ENCODE data around the gene ZNF512B.

Gene ZNF512B

DNA sequence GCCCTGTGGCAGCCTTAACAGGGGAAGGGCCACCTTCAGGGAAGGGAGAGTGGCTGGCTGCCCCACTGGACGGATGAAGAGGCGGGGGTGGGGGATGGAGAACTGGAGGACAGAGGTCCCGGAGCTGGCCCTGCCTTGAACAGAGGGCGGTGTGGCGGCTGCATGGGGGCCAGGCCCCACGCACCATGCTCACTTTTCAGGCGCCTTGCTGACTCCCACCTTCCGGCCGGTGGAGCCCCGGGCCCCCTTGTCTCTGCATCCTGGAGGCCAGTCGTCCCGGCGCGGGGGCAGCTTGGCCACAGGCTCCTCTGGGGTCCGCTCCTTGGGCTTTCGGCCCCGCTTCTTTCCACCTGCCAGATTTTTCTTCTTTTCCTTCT, 10.0 kb downstream of the ZNF512B start:
- Histone ChIP-seq H3K36me3 (replicated peaks; ENCODE audit: low read depth, low read length) (peaks cover 12% of the 10 kb centered on the region), H3K79me2 (ENCODE audit: low read length) (peaks cover 15% of the 10 kb centered on the region), H2AFZ (ENCODE audit: low read depth, low read length) (no peak overlapping the region), H3K4me2 (ENCODE audit: low read length) (no peak overlapping the region), H3K27ac (ENCODE audit: low read length) (no peak overlapping the region), H3K9me3 (ENCODE audit: insufficient read depth, low read length) (no peaks in the 10 kb centered on the region), H4K20me1 (ENCODE audit: insufficient read depth, low read length) (peaks cover 1% of the 10 kb centered on the region), H3K4me1 (ENCODE audit: low read length) (peaks cover 15% of the 10 kb centered on the region), H3K9ac (ENCODE audit: low read length) (no peak overlapping the region), H3K27me3 (ENCODE audit: low read depth, low read length) (no peaks in the 10 kb centered on the region), H3K4me3 (ENCODE audit: low read length) (no peak overlapping the region)
- TF ChIP-seq CTCF (IDR thresholded peaks at IDR 0.05; ENCODE audit: low read depth, low read length) (no peak), EZH2phosphoT487 (IDR thresholded peaks at IDR 0.05; ENCODE audit: low read depth) (no peak)

DNA sequence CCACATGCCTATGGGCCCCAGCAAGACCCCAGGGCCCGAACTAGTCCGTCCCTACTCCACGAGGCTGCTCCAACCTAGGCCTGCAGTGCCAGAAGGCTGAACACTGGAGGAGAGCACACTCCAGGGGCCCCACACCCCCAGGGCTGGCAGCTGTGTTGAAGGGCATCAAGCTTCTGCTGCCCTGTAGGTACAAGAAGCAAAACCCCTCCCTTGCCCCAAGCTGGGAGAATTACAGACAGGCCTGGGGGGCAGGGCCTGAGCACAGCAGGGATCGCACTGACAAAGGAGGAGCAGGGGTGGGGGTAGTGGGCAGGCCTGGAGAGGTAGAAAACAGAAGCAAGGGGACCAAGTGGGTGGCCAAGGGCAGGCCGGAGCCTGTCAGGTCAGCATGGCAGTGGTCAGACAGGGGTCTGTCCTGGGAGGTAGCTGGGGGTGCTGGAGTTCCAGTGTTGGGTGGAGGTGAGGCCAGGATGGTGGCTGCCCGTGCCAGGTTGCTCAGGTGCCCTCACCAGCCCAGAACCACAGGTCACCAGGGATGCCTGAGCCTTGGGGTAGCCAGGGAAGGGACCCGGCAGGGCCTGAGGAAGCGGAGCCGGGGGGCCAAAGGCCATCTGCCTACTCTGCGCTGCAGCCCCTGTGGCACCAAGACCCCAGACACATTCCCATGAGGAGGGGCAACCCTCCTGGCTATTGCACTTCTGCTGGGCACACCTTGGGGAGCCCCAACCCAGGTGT, 10.6 kb downstream of the ZNF512B start:
- Histone ChIP-seq H3K4me2 (ENCODE audit: low read length) (no peak overlapping the region), H3K36me3 (replicated peaks; ENCODE audit: low read depth, low read length) (peaks cover 15% of the 10 kb centered on the region), H3K79me2 (ENCODE audit: low read length) (peaks cover 20% of the 10 kb centered on the region), H3K4me3 (ENCODE audit: low read length) (no peak overlapping the region), H3K4me1 (ENCODE audit: low read length) (peaks cover 17% of the 10 kb centered on the region), H3K27ac (ENCODE audit: low read length) (no peak overlapping the region), H3K27me3 (ENCODE audit: low read depth, low read length) (no peaks in the 10 kb centered on the region), H2AFZ (ENCODE audit: low read depth, low read length) (no peak overlapping the region), H4K20me1 (ENCODE audit: insufficient read depth, low read length) (peaks cover 7% of the 10 kb centered on the region), H3K9ac (ENCODE audit: low read length) (no peak overlapping the region), H3K9me3 (ENCODE audit: insufficient read depth, low read length) (no peaks in the 10 kb centered on the region)
- no peak for TF ChIP-seq EZH2phosphoT487 (IDR thresholded peaks at IDR 0.05; ENCODE audit: low read depth)
- no peak for TF ChIP-seq CTCF (IDR thresholded peaks at IDR 0.05; ENCODE audit: low read depth, low read length)

DNA sequence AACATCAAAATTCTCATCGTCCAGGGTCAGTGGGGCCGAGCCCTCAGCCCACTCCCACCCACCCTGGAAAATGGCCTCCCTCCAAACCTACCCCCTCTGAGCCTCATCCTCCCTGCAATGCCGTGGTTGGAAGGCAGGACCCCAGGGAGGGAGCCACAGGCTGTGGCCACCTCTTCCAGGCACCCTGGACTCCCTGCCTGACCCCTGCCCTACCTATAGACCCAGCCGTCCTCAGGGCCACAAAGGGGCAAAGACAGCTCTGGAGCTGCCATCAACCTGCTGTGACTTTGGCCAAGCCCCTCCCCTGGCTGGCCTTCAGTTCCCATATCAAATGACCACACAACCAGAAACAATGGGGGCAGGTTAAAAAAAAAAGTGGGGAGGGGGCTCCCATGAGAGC, 11.3 kb downstream of the ZNF512B start:
- Histone ChIP-seq H3K9ac (ENCODE audit: low read length) (no peak overlapping the region), H3K4me2 (ENCODE audit: low read length) (no peak overlapping the region), H3K27ac (ENCODE audit: low read length) (no peak overlapping the region), H3K27me3 (ENCODE audit: low read depth, low read length) (no peaks in the 10 kb centered on the region), H2AFZ (ENCODE audit: low read depth, low read length) (no peak overlapping the region), H3K36me3 (replicated peaks; ENCODE audit: low read depth, low read length) (peaks cover 15% of the 10 kb centered on the region), H3K79me2 (ENCODE audit: low read length) (peaks cover 27% of the 10 kb centered on the region), H3K4me1 (ENCODE audit: low read length) (peaks cover 17% of the 10 kb centered on the region), H4K20me1 (ENCODE audit: insufficient read depth, low read length) (peaks cover 14% of the 10 kb centered on the region), H3K4me3 (ENCODE audit: low read length) (no peak overlapping the region), H3K9me3 (ENCODE audit: insufficient read depth, low read length) (no peaks in the 10 kb centered on the region)
- TF ChIP-seq CTCF (IDR thresholded peaks at IDR 0.05; ENCODE audit: low read depth, low read length) (no peak), EZH2phosphoT487 (IDR thresholded peaks at IDR 0.05; ENCODE audit: low read depth) (no peak)

DNA sequence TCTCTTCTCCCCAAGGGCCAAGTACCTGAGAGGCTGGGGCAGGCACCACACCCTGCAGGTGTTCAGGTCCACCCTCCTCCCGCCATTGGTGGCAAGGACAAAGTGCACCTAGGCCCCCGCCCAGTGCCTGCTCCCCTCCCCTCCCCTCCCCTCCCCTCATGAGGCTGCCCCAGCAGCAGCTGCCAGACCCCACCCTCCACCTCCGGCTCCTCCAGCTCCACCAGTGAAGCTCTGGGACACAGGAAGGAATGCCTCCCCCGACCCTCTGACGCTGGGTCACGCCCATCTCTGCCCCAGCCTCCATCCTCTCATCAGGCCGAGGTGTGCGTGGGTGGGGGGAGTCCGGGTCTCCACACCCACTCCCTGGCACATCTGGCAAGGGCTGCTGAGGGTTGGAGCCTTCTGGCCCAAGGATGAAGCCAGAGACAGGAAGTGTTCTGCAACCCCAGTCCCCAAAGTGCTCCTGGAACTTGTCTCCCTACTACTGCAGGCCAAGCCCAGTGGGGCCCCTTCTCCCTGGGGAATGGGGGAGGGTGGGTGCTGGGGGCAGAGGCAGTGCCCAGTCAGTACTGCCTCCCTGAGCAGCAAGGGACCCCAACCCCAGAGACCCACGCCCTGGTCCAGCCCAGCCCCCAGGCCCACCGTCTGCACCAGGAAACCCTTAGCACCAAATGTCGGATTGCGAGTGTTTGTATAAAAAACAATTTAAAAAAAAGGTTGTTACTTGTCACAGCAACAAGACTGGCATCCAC, 11.9 kb downstream of the ZNF512B start:
- H3K4me1 ChIP-seq (ENCODE audit: low read length), result peaks cover 17% of the 10 kb centered on the region
- no peaks in the 10 kb centered on the region for H3K9me3 ChIP-seq (ENCODE audit: insufficient read depth, low read length)
- H3K36me3 ChIP-seq (replicated peaks; ENCODE audit: low read depth, low read length), result peaks cover 14% of the 10 kb centered on the region
- peaks cover 28% of the 10 kb centered on the region for H3K79me2 ChIP-seq (ENCODE audit: low read length)
- H3K9ac ChIP-seq (ENCODE audit: low read length), result no peak overlapping the region
- no peak for TF ChIP-seq EZH2phosphoT487 (IDR thresholded peaks at IDR 0.05; ENCODE audit: low read depth)
- no peak for TF ChIP-seq CTCF (IDR thresholded peaks at IDR 0.05; ENCODE audit: low read depth, low read length)
- no peaks in the 10 kb centered on the region for H3K27me3 ChIP-seq (ENCODE audit: low read depth, low read length)
- peak overlapping the region; percentile 80 for H3K4me3 ChIP-seq (ENCODE audit: low read length)
- H2AFZ ChIP-seq (ENCODE audit: low read depth, low read length), result no peak overlapping the region
- peaks cover 14% of the 10 kb centered on the region for H4K20me1 ChIP-seq (ENCODE audit: insufficient read depth, low read length)
- H3K4me2 ChIP-seq (ENCODE audit: low read length), result peak overlapping the region; percentile 92
- peak overlapping the region; percentile 63; the same call in 1 of the 2 replicates for H3K27ac ChIP-seq (ENCODE audit: low read length)

All from OCI-LY3 (cell line).